ENCODE data around the gene CATSPER1. TPM values are rescaled to one million over a fixed set of nuclear protein-coding genes. Genes with fewer than 3 reads are reported as not detected.

The CATSPER1 gene
- total and polyA plus RNA-seq, 2 of the 8 experiments (the other 6 are each of a cell fraction or from before 2014, with no cell fraction given) = not detected

DNA sequence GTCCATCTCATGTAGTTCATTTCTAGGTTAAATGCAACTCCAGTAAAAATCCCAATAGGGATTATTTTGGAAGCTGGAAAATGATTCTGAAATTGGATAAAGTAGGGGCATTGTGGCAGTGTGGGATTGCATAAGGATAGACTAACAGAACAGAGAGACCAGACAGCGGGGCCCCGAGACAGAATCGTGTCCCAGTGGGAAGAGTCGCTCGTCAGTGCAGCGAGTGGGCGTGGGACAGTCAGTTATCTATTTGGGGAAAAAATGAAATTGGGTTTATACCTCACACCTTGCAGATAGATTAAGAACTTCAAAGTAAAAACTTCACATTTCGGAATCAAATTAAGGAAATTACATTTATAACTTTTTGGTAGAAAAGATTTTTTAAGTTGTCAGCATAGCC is 54.2 kb downstream of the CATSPER1 start:
- Histone ChIP-seq H2BK12ac (ENCODE audit: low read depth, low read length) (no peak overlapping the region), H2BK120ac (replicated peaks; ENCODE audit: low read depth, low read length) (no peak overlapping the region), H3K23ac (ENCODE audit: insufficient read length) (no peak overlapping the region), H4K91ac (replicated peaks; ENCODE audit: insufficient read length, low read length) (no peak overlapping the region), H4K8ac (ENCODE audit: extremely low read depth, insufficient read depth, low read length) (no peak overlapping the region), H3K18ac (ENCODE audit: extremely low read depth, low read length) (no peak overlapping the region), H3K9ac (replicated peaks in 1 of 4; ENCODE audit: extremely low read depth in 1 of 4, low read depth in 3 of 4, low read length in 3 of 4) (no peak overlapping the region), H3K4me1 (replicated peaks in 1 of 4; ENCODE audit: control insufficient read depth in 3 of 4, insufficient read depth in 4 of 4, low read length in 3 of 4) (no peaks in the 10 kb centered on the region), H3K4me3 (ENCODE audit: extremely low read depth in 1 of 4, insufficient read depth in 2 of 4, low read depth in 3 of 4, low read length in 4 of 4) (no peak overlapping the region), H3K79me1 (ENCODE audit: low read depth, low read length) (no peaks in the 10 kb centered on the region), H3K9me3 (ENCODE audit: insufficient read depth in 2 of 2, low read depth in 1 of 2, low read length in 1 of 2) (no peaks in the 10 kb centered on the region), H3K27ac (ENCODE audit: low read depth, low read length) (no peak overlapping the region), H3K4ac (replicated peaks; ENCODE audit: insufficient read length, low read depth, low read length) (no peak overlapping the region), H2AFZ (ENCODE audit: low read length) (no peak overlapping the region), H4K5ac (ENCODE audit: insufficient read length, low read depth, low read length) (no peak overlapping the region), H3K14ac (ENCODE audit: insufficient read length) (no peak overlapping the region), H3K56ac (replicated peaks; ENCODE audit: insufficient read length, low read depth, low read length) (no peak overlapping the region), H2BK15ac (ENCODE audit: low read length) (no peak overlapping the region), H3K36me3 (ENCODE audit: control insufficient read depth in 2 of 4, insufficient read depth in 4 of 4, low read length in 3 of 4) (peaks cover 5 to 23% (median 21%) of the 10 kb centered on the region in 4 experiments; a peak in 6 of 8 replicates), H3K79me2 (ENCODE audit: control insufficient read depth in 1 of 2, insufficient read depth in 2 of 2, low read length in 2 of 2) (no peaks in the 10 kb centered on the region), H2BK5ac (ENCODE audit: low read depth, low read length) (no peak overlapping the region), H3K27me3 (replicated peaks in 1 of 4; ENCODE audit: control insufficient read depth in 3 of 4, extremely low read depth in 1 of 4, insufficient read depth in 3 of 4, low read length in 3 of 4) (no peaks in the 10 kb centered on the region), H3K4me2 (ENCODE audit: insufficient read depth in 1 of 2, low read depth in 2 of 2, low read length in 2 of 2) (no peak overlapping the region), H4K20me1 (replicated peaks in 1 of 2; ENCODE audit: control insufficient read depth in 1 of 2, insufficient read depth in 2 of 2, low read length in 2 of 2) (no peaks in the 10 kb centered on the region), H2AK5ac (ENCODE audit: low read depth, low read length) (no peak overlapping the region), H3K23me2 (ENCODE audit: low read depth, low read length) (no peaks in the 10 kb centered on the region), H2BK20ac (ENCODE audit: low read length) (no peak overlapping the region)
- CTCF ChIA-PET (ENCODE audit: partially characterized antibody) = interaction anchor here (1.2 to 2.2 kb wide), 3 partner anchors 20 to 87 kb away, joined by 3 to 6 read pairs (median 4); partner anchors contain the start of gene CCDC85B
- POLR2A ChIA-PET (ENCODE audit: partially characterized antibody) = interaction anchor here (0.9 to 1.6 kb wide), 2 partner anchors 20 to 81 kb away, joined by 3 to 5 read pairs; partner anchors contain the start of gene CCDC85B
- no peak for DNase-seq (ENCODE audit: low read depth in 1 of 2, low spot score in 2 of 2)
- WGBS, 2 experiments (ENCODE audit: extremely low coverage in 1 of 2, insufficient coverage in 1 of 2, insufficient read length in 1 of 2, insufficient replicate concordance in 2 of 2, low coverage in 1 of 2, low lambda C conversion rate in 2 of 2, missing lambda C conversion rate in 1 of 2) = 95% methylated on average over 8 of the region's 8 CpGs; no CpG with 5 or more reads in 1 of the 2 experiments
- no peak for FAIRE-seq
- no peak for TF ChIP-seq MAX (IDR thresholded peaks at IDR 0.05)
- no peak for TF ChIP-seq E2F6 (IDR thresholded peaks at IDR 0.05)
- no peak for TF ChIP-seq CTCF (IDR thresholded peaks at IDR 0.05; ENCODE audit: control extremely low read depth in 1 of 3, insufficient read depth in 1 of 3, low read depth in 1 of 3, low read length in 3 of 3)
- TF ChIP-seq TBP (IDR thresholded peaks at IDR 0.05; ENCODE audit: low read depth, low read length) = no peak
- no peak for TF ChIP-seq POLR2AphosphoS5 (IDR thresholded peaks at IDR 0.05; ENCODE audit: low read depth, low read length)
- no peak for TF ChIP-seq RAD21 (IDR thresholded peaks at IDR 0.05 in 1 of 2, conservative IDR thresholded peaks at IDR 0.05 in 1 of 2; ENCODE audit: low read depth in 2 of 2, low read length in 2 of 2)
- TF ChIP-seq CREB1 (IDR thresholded peaks at IDR 0.05) = no peak
- TF ChIP-seq CTBP2 (IDR thresholded peaks at IDR 0.05; ENCODE audit: borderline replicate concordance, insufficient read depth, insufficient read length, low read length) = no peak
- TF ChIP-seq CBX5 (IDR thresholded peaks at IDR 0.05; ENCODE audit: low read depth, low read length) = no peak
- no peak for TF ChIP-seq EZH2 (IDR thresholded peaks at IDR 0.05; ENCODE audit: low read depth, low read length, severe bottlenecking)
